Hepatocyte (in vitro differentiated cells): Measurements from ENCODE around the gene CDCA7L.
"Not testable (repeated sequence)": the region's sequence is repeated elsewhere in the genome, so short reads cannot be mapped to it uniquely, and the experiment has no call there.

Experiments used
- EZH2 ChIP-seq: fragments of 200-600 bp; sonication (generic); IDR thresholded peaks from 2 replicates; pipeline ENCODE4 v1.6.1; 2016; ENCODE audit warnings: antibody characterized with exemption, mild to moderate bottlenecking, borderline replicate concordance
- EZH2phosphoT487 ChIP-seq: fragments of 200-600 bp; sonication (generic); IDR thresholded peaks from one replicate; pipeline ENCODE4 v1.6.1; 2018; ENCODE audit warnings: antibody characterized with exemption, mild to moderate bottlenecking, low read depth, moderate library complexity; ENCODE audit not compliant: unreplicated experiment, severe bottlenecking
- TF ChIP-seq, protein P1 (sequence below): fragments of 200-600 bp; sonication (generic); IDR thresholded peaks from 2 replicates; pipeline ENCODE4 v1.5.1; 2016; ENCODE audit warnings: antibody characterized with exemption, mild to moderate bottlenecking; ENCODE audit not compliant: poor library complexity

DNA sequence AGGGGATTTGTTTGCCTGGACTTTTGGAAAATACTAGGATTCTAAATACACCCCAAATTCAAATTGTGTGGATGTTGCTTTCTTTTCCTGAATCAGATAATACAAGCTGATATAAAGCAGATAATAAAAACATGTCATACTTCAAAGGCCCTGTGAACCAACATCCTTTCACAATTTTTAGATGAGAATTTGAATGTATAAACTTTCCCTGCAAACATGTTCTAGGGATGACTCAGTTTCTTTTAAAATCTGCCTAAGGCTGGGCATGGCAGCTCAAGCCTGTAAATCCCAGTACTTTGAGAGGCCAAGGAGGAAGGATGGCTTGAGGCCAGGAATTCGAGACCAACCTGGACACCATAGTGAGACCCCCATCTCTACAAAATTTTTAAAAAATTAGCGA is 62.2 kb downstream of the CDCA7L start:
- TF ChIP-seq, protein P1, sequence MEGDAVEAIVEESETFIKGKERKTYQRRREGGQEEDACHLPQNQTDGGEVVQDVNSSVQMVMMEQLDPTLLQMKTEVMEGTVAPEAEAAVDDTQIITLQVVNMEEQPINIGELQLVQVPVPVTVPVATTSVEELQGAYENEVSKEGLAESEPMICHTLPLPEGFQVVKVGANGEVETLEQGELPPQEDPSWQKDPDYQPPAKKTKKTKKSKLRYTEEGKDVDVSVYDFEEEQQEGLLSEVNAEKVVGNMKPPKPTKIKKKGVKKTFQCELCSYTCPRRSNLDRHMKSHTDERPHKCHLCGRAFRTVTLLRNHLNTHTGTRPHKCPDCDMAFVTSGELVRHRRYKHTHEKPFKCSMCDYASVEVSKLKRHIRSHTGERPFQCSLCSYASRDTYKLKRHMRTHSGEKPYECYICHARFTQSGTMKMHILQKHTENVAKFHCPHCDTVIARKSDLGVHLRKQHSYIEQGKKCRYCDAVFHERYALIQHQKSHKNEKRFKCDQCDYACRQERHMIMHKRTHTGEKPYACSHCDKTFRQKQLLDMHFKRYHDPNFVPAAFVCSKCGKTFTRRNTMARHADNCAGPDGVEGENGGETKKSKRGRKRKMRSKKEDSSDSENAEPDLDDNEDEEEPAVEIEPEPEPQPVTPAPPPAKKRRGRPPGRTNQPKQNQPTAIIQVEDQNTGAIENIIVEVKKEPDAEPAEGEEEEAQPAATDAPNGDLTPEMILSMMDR, result not testable (repeated sequence)
- TF ChIP-seq EZH2phosphoT487, EZH2: not testable (repeated sequence)
